HepG2 (cell line): ENCODE data around the gene EIF4A3. TPM values are rescaled to one million over a fixed set of nuclear protein-coding genes. Genes with fewer than 3 reads are reported as not detected.

Source experiments
- ADNP ChIP-seq: sonication (generic); formaldehyde crosslinking; IDR thresholded peaks from 2 replicates; pipeline ENCODE4 v1.4.0; 2020; ENCODE audit warnings: missing genetic modification reagents
- ARNT ChIP-seq: fragments of 450-650 bp; IDR thresholded peaks from 2 replicates; pipeline ENCODE4 v1.6.1; 2017
- DDIT3 ChIP-seq: sonication (generic); formaldehyde crosslinking; IDR thresholded peaks from 2 replicates; pipeline ENCODE4 v1.4.0; 2020; ENCODE audit warnings: mild to moderate bottlenecking, missing genetic modification reagents
- NFAT5 ChIP-seq: sonication (generic); formaldehyde crosslinking; IDR thresholded peaks from 2 replicates; pipeline ENCODE4 v1.4.0; 2020; ENCODE audit warnings: missing genetic modification reagents
- TFDP2 ChIP-seq: sonication (generic); formaldehyde crosslinking; IDR thresholded peaks from 2 replicates; pipeline ENCODE4 v1.4.0; 2020; ENCODE audit warnings: missing genetic modification reagents
- ZBTB21 ChIP-seq: sonication (generic); formaldehyde crosslinking; IDR thresholded peaks from 2 replicates; pipeline ENCODE4 v1.4.0; 2020; ENCODE audit warnings: missing genetic modification reagents
- ZMYM3 ChIP-seq: sonication (generic); formaldehyde crosslinking; IDR thresholded peaks from 2 replicates; pipeline ENCODE4 v1.5.1; 2020; ENCODE audit warnings: mild to moderate bottlenecking, missing genetic modification reagents
- ZNF407 ChIP-seq: sonication (generic); formaldehyde crosslinking; IDR thresholded peaks from one replicate; pipeline ENCODE4 v1.5.1; 2020; ENCODE audit warnings: mild to moderate bottlenecking, missing genetic modification reagents; ENCODE audit errors: not compliant biosample characterization
- ZNF547 ChIP-seq: sonication (generic); formaldehyde crosslinking; IDR thresholded peaks from 2 replicates; pipeline ENCODE4 v1.5.1; 2020; ENCODE audit warnings: mild to moderate bottlenecking, missing genetic modification reagents
- polyA plus RNA-seq, 8 experiments: library from polyadenylated mRNA; depleted of rRNA in 3 of 8; stranded (reverse) in 7 of 8; unstranded in 1 of 8; fragments of >200 nt; fragmentation: Illumina TruSeq in 4 of 8; extraction: Trizol in 4 of 8; gene quantifications; 2 replicates each; pipeline versions ENCODE4 v1.2.1 to v1.2.3, GENCODE V29; 2011 to 2016; ENCODE audit warnings: low read depth in 4 of 8, missing spikeins in 1 of 8, mixed read lengths in 1 of 8; ENCODE audit not compliant: insufficient read depth in 1 of 8
- total RNA-seq, 5 experiments: library from RNA; depleted of rRNA; stranded (reverse); fragments of >200 nt; fragmentation: Illumina TruSeq; extraction: Trizol; gene quantifications; 2 replicates each; pipeline ENCODE4 v1.2.3, GENCODE V29; 2016; ENCODE audit warnings: low read depth in 1 of 5
- TF ChIP-seq, protein P1 (sequence below): sonication (generic); formaldehyde crosslinking; IDR thresholded peaks from 2 replicates; pipeline ENCODE4 v1.8.1; 2023; ENCODE audit warnings: mild to moderate bottlenecking, missing genetic modification reagents
- TF ChIP-seq, protein P2 (sequence below): sonication (generic); formaldehyde crosslinking; IDR thresholded peaks from 2 replicates; pipeline ENCODE4 v1.4.0; 2020; ENCODE audit warnings: missing genetic modification reagents

The EIF4A3 gene
- total and polyA plus RNA-seq, 2 of the 13 experiments (the other 11 are each of a cell fraction or from before 2014, with no cell fraction given) = 145 to 187 TPM

DNA sequence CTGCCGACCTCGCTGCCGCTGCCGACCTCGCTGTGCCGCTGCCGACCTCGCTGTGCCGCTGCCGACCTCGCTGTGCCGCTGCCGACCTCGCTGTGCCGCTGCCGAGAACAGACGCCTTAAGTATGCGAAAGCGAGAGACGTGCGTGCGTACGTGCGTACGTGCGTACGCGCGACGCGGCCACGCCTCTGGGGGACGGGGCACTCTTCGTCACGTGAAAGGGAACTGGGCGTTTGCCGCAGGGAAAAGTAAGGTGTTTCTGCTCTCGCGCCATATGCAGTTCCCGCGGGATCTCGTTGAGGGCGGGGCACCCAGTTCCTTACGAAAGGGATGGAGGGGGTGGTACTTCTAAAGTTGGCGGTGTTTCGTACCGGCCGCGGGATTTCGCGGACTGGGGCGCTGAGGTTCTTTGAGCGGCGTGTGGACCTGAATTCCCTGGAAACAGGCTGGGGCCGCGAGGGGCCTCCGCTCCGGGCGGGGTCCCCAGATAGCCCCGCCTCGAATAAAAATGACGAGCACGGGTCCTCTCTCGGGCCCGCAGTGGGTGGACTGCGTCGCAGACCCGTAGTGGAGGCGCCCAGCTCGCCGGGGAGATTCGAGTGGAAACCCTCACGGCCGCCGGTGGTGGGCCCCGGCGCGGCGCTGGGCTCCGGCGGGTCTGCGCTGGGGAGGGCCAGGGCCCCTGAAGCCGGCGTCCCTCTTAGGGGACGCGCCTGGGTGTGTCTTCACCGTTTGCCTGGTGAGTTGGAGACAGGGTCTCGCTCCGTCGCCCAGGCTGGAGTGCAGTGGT is at the start of gene EIF4A3 (continued):
- peak; percentile 90 for TF ChIP-seq TFDP2 (CRISPR knock-in tag)
- no peak for TF ChIP-seq ZBTB21 (CRISPR knock-in tag)
- peak; percentile 62 for TF ChIP-seq ZNF407 (CRISPR knock-in tag)
- TF ChIP-seq ADNP (CRISPR knock-in tag) = no peak
- no peak for TF ChIP-seq ARNT
- TF ChIP-seq DDIT3 (CRISPR knock-in tag) = no peak
- TF ChIP-seq, protein P1, sequence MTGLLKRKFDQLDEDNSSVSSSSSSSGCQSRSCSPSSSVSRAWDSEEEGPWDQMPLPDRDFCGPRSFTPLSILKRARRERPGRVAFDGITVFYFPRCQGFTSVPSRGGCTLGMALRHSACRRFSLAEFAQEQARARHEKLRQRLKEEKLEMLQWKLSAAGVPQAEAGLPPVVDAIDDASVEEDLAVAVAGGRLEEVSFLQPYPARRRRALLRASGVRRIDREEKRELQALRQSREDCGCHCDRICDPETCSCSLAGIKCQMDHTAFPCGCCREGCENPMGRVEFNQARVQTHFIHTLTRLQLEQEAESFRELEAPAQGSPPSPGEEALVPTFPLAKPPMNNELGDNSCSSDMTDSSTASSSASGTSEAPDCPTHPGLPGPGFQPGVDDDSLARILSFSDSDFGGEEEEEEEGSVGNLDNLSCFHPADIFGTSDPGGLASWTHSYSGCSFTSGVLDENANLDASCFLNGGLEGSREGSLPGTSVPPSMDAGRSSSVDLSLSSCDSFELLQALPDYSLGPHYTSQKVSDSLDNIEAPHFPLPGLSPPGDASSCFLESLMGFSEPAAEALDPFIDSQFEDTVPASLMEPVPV (CRISPR knock-in tag) = peak; percentile 78
- peak; percentile 38; the same call in 1 of the 2 replicates for TF ChIP-seq ZMYM3
- peak; percentile 50 for TF ChIP-seq ZNF547
- TF ChIP-seq NFAT5 (CRISPR knock-in tag) = no peak; the same call in none of the 2 replicates
- TF ChIP-seq, protein P2, sequence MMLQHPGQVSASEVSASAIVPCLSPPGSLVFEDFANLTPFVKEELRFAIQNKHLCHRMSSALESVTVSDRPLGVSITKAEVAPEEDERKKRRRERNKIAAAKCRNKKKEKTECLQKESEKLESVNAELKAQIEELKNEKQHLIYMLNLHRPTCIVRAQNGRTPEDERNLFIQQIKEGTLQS = peak; percentile 17; the same call in 1 of the 2 replicates
